ENCODE data around the gene SMPD4.
"Not testable (repeated sequence)": the region's sequence is repeated elsewhere in the genome, so short reads cannot be mapped to it uniquely, and the experiment has no call there.

SMPD4 gene

GRCh38 chr2:130181325-130181879 lies at the start of gene SMPD4:
SMPD4 (minus strand) TSS chr2:130181602; CDS start chr2:130176592, 5,010 bp downstream.
- DNase-seq, result peak; percentile 98 to 99 (median 98)

- not testable (repeated sequence) for DNase-seq
Measured at GRCh38 chr2:130230907-130231306, 49.5 kb upstream of the SMPD4 start.

- not testable (repeated sequence) for DNase-seq
Measured at GRCh38 chr2:130230376-130230775, 49.0 kb upstream of the SMPD4 start.

GRCh38 chr2:130229161-130229510 lies 47.7 kb upstream of the SMPD4 start:
- peak in 2 of 3 donors; percentile 20 to 23 for DNase-seq

- DNase-seq, result not testable (repeated sequence)
Measured at GRCh38 chr2:130228467-130229160, 47.2 kb upstream of the SMPD4 start.

GRCh38 chr2:130228005-130228404 lies 46.6 kb upstream of the SMPD4 start:
- DNase-seq, result not testable (repeated sequence)

- not testable (repeated sequence) for DNase-seq
Measured at GRCh38 chr2:130222523-130222922, 41.1 kb upstream of the SMPD4 start.

GRCh38 chr2:130220505-130220904 lies 39.1 kb upstream of the SMPD4 start:
- DNase-seq, result not testable (repeated sequence)

GRCh38 chr2:130219147-130219546 lies 37.7 kb upstream of the SMPD4 start:
- not testable (repeated sequence) for DNase-seq

GRCh38 chr2:130207051-130207450 lies 25.6 kb upstream of the SMPD4 start:
- not testable (repeated sequence) for DNase-seq

- DNase-seq, result not testable (repeated sequence)
Measured at GRCh38 chr2:130203150-130203549, 21.7 kb upstream of the SMPD4 start.

GRCh38 chr2:130202518-130202917 lies 21.1 kb upstream of the SMPD4 start:
- DNase-seq, result peak; percentile 29 to 43 (median 29)

- DNase-seq, result no peak
Measured at GRCh38 chr2:130198343-130198742, 16.9 kb upstream of the SMPD4 start, which contains the start of gene TUBA3E. TUBA3E (minus strand) TSS chr2:130198439; CDS start chr2:130198360, 79 bp downstream.

- DNase-seq, result not testable (repeated sequence)
Measured at GRCh38 chr2:130196052-130196451, 14.7 kb upstream of the SMPD4 start.

GRCh38 chr2:130195089-130195635 lies 13.8 kb upstream of the SMPD4 start:
- not testable (repeated sequence) for DNase-seq

GRCh38 chr2:130193824-130194223 lies 12.4 kb upstream of the SMPD4 start:
- DNase-seq, result not testable (repeated sequence)

- not testable (repeated sequence) for DNase-seq
Measured at GRCh38 chr2:130192451-130192850, 11.0 kb upstream of the SMPD4 start.

GRCh38 chr2:130191319-130191718 lies 9.9 kb upstream of the SMPD4 start:
- DNase-seq, result not testable (repeated sequence)

GRCh38 chr2:130190237-130190636 lies 8.8 kb upstream of the SMPD4 start:
- no peak for DNase-seq

- not testable (repeated sequence) for DNase-seq
Measured at GRCh38 chr2:130188958-130189357, 7.6 kb upstream of the SMPD4 start.

GRCh38 chr2:130187859-130188792 lies 6.7 kb upstream of the SMPD4 start:
- not testable (repeated sequence) for DNase-seq

GRCh38 chr2:130187268-130187667 lies 5.9 kb upstream of the SMPD4 start:
- no peak for DNase-seq

- DNase-seq, result no peak
Measured at GRCh38 chr2:130186391-130186790, 5.0 kb upstream of the SMPD4 start.

All from suppressor macrophage treated with lipopolysaccharide for 1 hour (primary cell).